Activated CD4-positive, CD25-positive, alpha-beta regulatory T cell treated with anti-CD3 and anti-CD28 coated beads, Interleukin-2, amount 50 U/mL, for 72 hours (primary cell): ENCODE data around the gene ALPG.
"Not testable (repeated sequence)": the region's sequence is repeated elsewhere in the genome, so short reads cannot be mapped to it uniquely, and the experiment has no call there.

Source experiments
- DNase-seq: peaks from one replicate; pipeline ENCODE4 v3.0.0; 2021

Gene ALPG

GRCh38 chr2:232442431-232442830 lies 35.8 kb downstream of the ALPG start:
- DNase-seq: not testable (repeated sequence)

GRCh38 chr2:232443047-232443446 lies 36.4 kb downstream of the ALPG start:
- not testable (repeated sequence) for DNase-seq

- not testable (repeated sequence) for DNase-seq
Measured at GRCh38 chr2:232443669-232444408, 37.2 kb downstream of the ALPG start.

- DNase-seq: peak; percentile 71
Measured at GRCh38 chr2:232444409-232445148, 37.9 kb downstream of the ALPG start.

- not testable (repeated sequence) for DNase-seq
Measured at GRCh38 chr2:232445149-232445885, 38.7 kb downstream of the ALPG start.

- DNase-seq: not testable (repeated sequence)
Measured at GRCh38 chr2:232446266-232446777, 39.7 kb downstream of the ALPG start.

- no peak for DNase-seq
Measured at GRCh38 chr2:232447091-232447620, 40.5 kb downstream of the ALPG start.

- DNase-seq: no peak
Measured at GRCh38 chr2:232447638-232448303, 41.1 kb downstream of the ALPG start.

- DNase-seq: no peak
Measured at GRCh38 chr2:232448304-232448690, 41.7 kb downstream of the ALPG start.

- no peak for DNase-seq
Measured at GRCh38 chr2:232449964-232450363, 43.3 kb downstream of the ALPG start.

- DNase-seq: not testable (repeated sequence)
Measured at GRCh38 chr2:232451645-232452044, 45.0 kb downstream of the ALPG start.

- no peak for DNase-seq
Measured at GRCh38 chr2:232454630-232455029, 48.0 kb downstream of the ALPG start.

GRCh38 chr2:232455426-232456255 lies 49.0 kb downstream of the ALPG start, which contains the start of gene ALPI:
Gene ALPI (plus strand): TSS chr2:232456153. CDS start chr2:232456200, 47 bp downstream.
- no peak for DNase-seq

GRCh38 chr2:232456296-232457120 lies 49.9 kb downstream of the ALPG start:
- no peak for DNase-seq

- no peak for DNase-seq
Measured at GRCh38 chr2:232457121-232458011, 50.7 kb downstream of the ALPG start.

GRCh38 chr2:232458051-232458660 lies 51.5 kb downstream of the ALPG start:
- no peak for DNase-seq

- DNase-seq: no peak
Measured at GRCh38 chr2:232458661-232459418, 52.2 kb downstream of the ALPG start.

- no peak for DNase-seq
Measured at GRCh38 chr2:232459419-232460035, 52.9 kb downstream of the ALPG start.
